SK-N-SH (cell line): ENCODE results near the gene FZD1. TPM values are rescaled to one million over a fixed set of nuclear protein-coding genes. Genes with fewer than 3 reads are reported as not detected.

Experiments
- CTCF ChIA-PET: fragments of 300-600, 350-600 bp; formaldehyde crosslinking; extraction: SDS; loops from one replicate; lab custom pipeline; 2021; lab: Yijun Ruan, JAX
- POLR2A ChIA-PET: fragments of 350-600 bp; sonication (Branson Sonifier 250); formaldehyde crosslinking; extraction: SDS; loops from one replicate; lab custom pipeline; 2020; ENCODE audit warnings: antibody characterized with exemption, inconsistent platforms; lab: Yijun Ruan, JAX
- DNase-seq: peaks from one replicate; pipeline ENCODE4 v3.0.0; 2012
- H2AFZ ChIP-seq: fragments of 200-600 bp; sonication (generic); 2 replicates; pipeline ENCODE4 v1.8.1; 2016; ENCODE audit warnings: antibody characterized with exemption, mild to moderate bottlenecking, low read depth
- H3F3A ChIP-seq: fragments of 200-600 bp; sonication (generic); replicated peaks from 2 replicates; pipeline ENCODE3; 2016; ENCODE audit warnings: antibody characterized with exemption, mild to moderate bottlenecking; ENCODE audit not compliant: insufficient read depth
- H3K27ac ChIP-seq, 2 experiments: fragments of 200-500 bp in 1 of 2; fragments of 200-600 bp in 1 of 2; sonication (Bioruptor generic) in 1 of 2; sonication (generic), shearing (Covaris generic) in 1 of 2; 2 replicates each; pipeline versions ENCODE4 v1.5.1 to v1.6.1; 2014 to 2016; ENCODE audit warnings: low read depth in 2 of 2, inconsistent platforms in 1 of 2, low read length in 1 of 2, mild to moderate bottlenecking in 1 of 2, mixed read lengths in 1 of 2
- H3K27me3 ChIP-seq: fragments of 200-600 bp; sonication (generic), shearing (Covaris generic); 2 replicates; pipeline ENCODE4 v1.6.1; 2016; ENCODE audit warnings: mixed run types; ENCODE audit not compliant: insufficient read depth
- H3K36me3 ChIP-seq, 2 experiments: fragments of 200-500 bp in 1 of 2; fragments of 200-600 bp in 1 of 2; sonication (Bioruptor generic) in 1 of 2; sonication (generic) in 1 of 2; replicated peaks in 1 of 2; 2 replicates each; pipeline versions ENCODE3 to v1.5.1; 2014 to 2016; ENCODE audit warnings: low read length in 1 of 2, mild to moderate bottlenecking in 1 of 2; ENCODE audit not compliant: insufficient read depth in 2 of 2, control insufficient read depth in 1 of 2
- H3K4me1 ChIP-seq, 2 experiments: fragments of 200-500 bp in 1 of 2; fragments of 200-600 bp in 1 of 2; sonication (Bioruptor generic) in 1 of 2; sonication (generic), shearing (Covaris generic) in 1 of 2; 2 replicates each; pipeline versions ENCODE4 v1.5.1 to v1.6.1; 2014 to 2016; ENCODE audit warnings: low read depth in 1 of 2, low read length in 1 of 2, mixed run types in 1 of 2; ENCODE audit not compliant: insufficient read depth in 2 of 2, control insufficient read depth in 1 of 2
- H3K4me2 ChIP-seq: fragments of 200-600 bp; sonication (generic), shearing (Covaris generic); 2 replicates; pipeline ENCODE4 v1.6.1; 2017; ENCODE audit warnings: mixed run types
- H3K4me3 ChIP-seq, 2 experiments: fragments of 200-500 bp in 1 of 2; fragments of 200-600 bp in 1 of 2; sonication (Bioruptor generic) in 1 of 2; sonication (generic), shearing (Covaris generic) in 1 of 2; 2 replicates each; pipeline versions ENCODE4 v1.5.1 to v1.8.1; 2014 to 2016; ENCODE audit warnings: low read depth in 2 of 2, inconsistent platforms in 1 of 2, low read length in 1 of 2, mild to moderate bottlenecking in 1 of 2, mixed read lengths in 1 of 2, moderate library complexity in 1 of 2
- H3K79me2 ChIP-seq: fragments of 200-600 bp; sonication (generic); 2 replicates; pipeline ENCODE4 v1.8.1; 2017; ENCODE audit warnings: mild to moderate bottlenecking; ENCODE audit not compliant: insufficient read depth
- H3K9ac ChIP-seq: fragments of 200-600 bp; sonication (generic); 2 replicates; pipeline ENCODE4 v1.6.1; 2017; ENCODE audit warnings: mixed run types
- H3K9me2 ChIP-seq: fragments of 200-600 bp; sonication (generic); 2 replicates; pipeline ENCODE4 v1.6.1; 2017; ENCODE audit warnings: mixed run types
- H3K9me3 ChIP-seq: fragments of 200-600 bp; sonication (generic); 2 replicates; pipeline ENCODE4 v1.6.1; 2017; ENCODE audit warnings: mixed run types, mild to moderate bottlenecking, moderate library complexity
- H4K20me1 ChIP-seq: fragments of 200-600 bp; sonication (generic); 2 replicates; pipeline ENCODE4 v1.6.1; 2017; ENCODE audit warnings: mild to moderate bottlenecking, mixed run types; ENCODE audit not compliant: insufficient read depth
- ELF1 ChIP-seq: IDR thresholded peaks from 2 replicates; pipeline ENCODE4 v1.4.0; 2012
- EP300 ChIP-seq, 2 experiments: IDR thresholded peaks; 2 replicates each; pipeline versions ENCODE4 v1.4.0 to v1.6.1; 2012; ENCODE audit warnings: borderline replicate concordance in 1 of 2, low read depth in 1 of 2, low read length in 1 of 2
- EZH2phosphoT487 ChIP-seq: fragments of 200-600 bp; sonication (generic); IDR thresholded peaks from 2 replicates; pipeline ENCODE4 v1.6.1; 2017; ENCODE audit warnings: low read depth, mixed run types, mild to moderate bottlenecking, antibody characterized with exemption, moderate library complexity, borderline replicate concordance
- FOSL2 ChIP-seq: IDR thresholded peaks from 2 replicates; pipeline ENCODE4 v1.4.0; 2012; ENCODE audit warnings: low read depth, mild to moderate bottlenecking, moderate library complexity, borderline replicate concordance
- JUND ChIP-seq: IDR thresholded peaks from 2 replicates; pipeline ENCODE4 v1.4.0; 2012
- MEF2A ChIP-seq: IDR thresholded peaks from 2 replicates; pipeline ENCODE4 v1.4.0; 2012; ENCODE audit warnings: low read depth, borderline replicate concordance
- NRF1 ChIP-seq: IDR thresholded peaks from 2 replicates; pipeline ENCODE4 v1.6.1; 2012; ENCODE audit warnings: low read depth, mild to moderate bottlenecking, low read length
- REST ChIP-seq: IDR thresholded peaks from 2 replicates; pipeline ENCODE4 v1.6.1; 2012; ENCODE audit warnings: mild to moderate bottlenecking, low read depth, low read length, moderate library complexity
- TAF1 ChIP-seq: IDR thresholded peaks from 2 replicates; pipeline ENCODE4 v1.6.1; 2012; ENCODE audit warnings: low read depth, mild to moderate bottlenecking, low read length, moderate library complexity, borderline replicate concordance
- TCF12 ChIP-seq: IDR thresholded peaks from 2 replicates; pipeline ENCODE4 v1.4.0; 2012
- WGBS: methylation state at CpG from one replicate; pipeline ENCODE4 v1.1.6; 2017; ENCODE audit warnings: low lambda C conversion rate; 5-methylcytosine and 5-hydroxymethylcytosine counted together
- polyA plus RNA-seq, 3 experiments: library from polyadenylated mRNA; depleted of rRNA; stranded (reverse); fragments of >200 nt; gene quantifications; 2 replicates each; pipeline ENCODE4 v1.2.3, GENCODE V29; 2012
- TF ChIP-seq, protein P1 (sequence below): IDR thresholded peaks from 2 replicates; pipeline ENCODE4 v1.4.0; 2012; ENCODE audit warnings: low read depth, borderline replicate concordance

FZD1 gene
- polyA plus RNA-seq, 1 of the 3 experiments (the other 2 are of a cell fraction): 3.8 TPM

GRCh38 chr7:91230100-91230499, 34.1 kb upstream of the FZD1 start:
- no peaks in the 10 kb centered on the region for H4K20me1 ChIP-seq
- no peaks in the 10 kb centered on the region for H3K9me2 ChIP-seq
- no peaks in the 10 kb centered on the region for H3K79me2 ChIP-seq
- no peak overlapping the region for H3K9ac ChIP-seq
- H3K4me3 ChIP-seq: no peak overlapping the region
- 62% methylated on average over 2 of the region's 2 CpGs for WGBS
- H3K36me3 ChIP-seq: no peaks in the 10 kb centered on the region
- no peak for TF ChIP-seq TCF12
- TF ChIP-seq MEF2A: no peak
- no peak for TF ChIP-seq EP300 (IDR thresholded peaks at IDR 0.05; ENCODE audit: borderline replicate concordance in 1 of 2, low read depth in 1 of 2, low read length in 1 of 2)
- TF ChIP-seq JUND: no peak
- TF ChIP-seq REST: no peak
- CTCF ChIA-PET: interaction anchor here (1.1 to 1.7 kb wide), 2 partner anchors 28 to 650 kb away, joined by 3 read pairs; partner anchors contain the start of gene MTERF1
- POLR2A ChIA-PET: no interaction called here
- no peak for DNase-seq
- no peak overlapping the region for H3K4me2 ChIP-seq
- peaks cover 3 to 21% of the 10 kb centered on the region in 2 experiments; a peak in 2 of 4 replicates for H3K4me1 ChIP-seq
- no peak overlapping the region for H2AFZ ChIP-seq
- H3K27me3 ChIP-seq: no peaks in the 10 kb centered on the region
- H3K27ac ChIP-seq: no peak overlapping the region
- H3F3A ChIP-seq: peaks cover 4% of the 10 kb centered on the region
- no peaks in the 10 kb centered on the region for H3K9me3 ChIP-seq

GRCh38 chr7:91230503-91230902, 33.7 kb upstream of the FZD1 start:
- Histone ChIP-seq H3K9me3 (no peaks in the 10 kb centered on the region), H2AFZ (no peak overlapping the region), H3F3A (peaks cover 4% of the 10 kb centered on the region), H3K4me3 (no peak overlapping the region), H3K79me2 (no peaks in the 10 kb centered on the region), H3K27me3 (no peaks in the 10 kb centered on the region), H3K4me2 (no peak overlapping the region), H3K27ac (no peak overlapping the region), H3K4me1 (peaks cover 3 to 21% of the 10 kb centered on the region in 2 experiments; a peak in 2 of 4 replicates), H3K9ac (no peak overlapping the region), H4K20me1 (no peaks in the 10 kb centered on the region), H3K36me3 (no peaks in the 10 kb centered on the region), H3K9me2 (no peaks in the 10 kb centered on the region)
- WGBS: 69% methylated on average over 3 of the region's 3 CpGs
- DNase-seq: no peak
- TF ChIP-seq FOSL2 (no peak), EZH2phosphoT487 (no peak), TAF1 (no peak), REST (no peak), NRF1 (no peak), ELF1 (no peak), MEF2A (no peak), EP300 (IDR thresholded peaks at IDR 0.05; ENCODE audit: borderline replicate concordance in 1 of 2, low read depth in 1 of 2, low read length in 1 of 2) (no peak), TCF12 (no peak)
- TF ChIP-seq, protein P1, sequence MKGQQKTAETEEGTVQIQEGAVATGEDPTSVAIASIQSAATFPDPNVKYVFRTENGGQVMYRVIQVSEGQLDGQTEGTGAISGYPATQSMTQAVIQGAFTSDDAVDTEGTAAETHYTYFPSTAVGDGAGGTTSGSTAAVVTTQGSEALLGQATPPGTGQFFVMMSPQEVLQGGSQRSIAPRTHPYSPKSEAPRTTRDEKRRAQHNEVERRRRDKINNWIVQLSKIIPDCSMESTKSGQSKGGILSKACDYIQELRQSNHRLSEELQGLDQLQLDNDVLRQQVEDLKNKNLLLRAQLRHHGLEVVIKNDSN: no peak
- ChIA-PET POLR2A (no interaction called here), CTCF (interaction anchor here (0.7 to 1.7 kb wide), 3 partner anchors 10 to 650 kb away, joined by 3 read pairs; partner anchors contain the start of gene MTERF1)
